ENCODE data around the gene CSF1. TPM values are rescaled to one million over a fixed set of nuclear protein-coding genes. Genes with fewer than 3 reads are reported as not detected.
"Not testable (repeated sequence)": the region's sequence is repeated elsewhere in the genome, so short reads cannot be mapped to it uniquely, and the experiment has no call there.

CSF1 gene
- total RNA-seq, 1 donor from 2014 or later: 15.2 TPM

DNA sequence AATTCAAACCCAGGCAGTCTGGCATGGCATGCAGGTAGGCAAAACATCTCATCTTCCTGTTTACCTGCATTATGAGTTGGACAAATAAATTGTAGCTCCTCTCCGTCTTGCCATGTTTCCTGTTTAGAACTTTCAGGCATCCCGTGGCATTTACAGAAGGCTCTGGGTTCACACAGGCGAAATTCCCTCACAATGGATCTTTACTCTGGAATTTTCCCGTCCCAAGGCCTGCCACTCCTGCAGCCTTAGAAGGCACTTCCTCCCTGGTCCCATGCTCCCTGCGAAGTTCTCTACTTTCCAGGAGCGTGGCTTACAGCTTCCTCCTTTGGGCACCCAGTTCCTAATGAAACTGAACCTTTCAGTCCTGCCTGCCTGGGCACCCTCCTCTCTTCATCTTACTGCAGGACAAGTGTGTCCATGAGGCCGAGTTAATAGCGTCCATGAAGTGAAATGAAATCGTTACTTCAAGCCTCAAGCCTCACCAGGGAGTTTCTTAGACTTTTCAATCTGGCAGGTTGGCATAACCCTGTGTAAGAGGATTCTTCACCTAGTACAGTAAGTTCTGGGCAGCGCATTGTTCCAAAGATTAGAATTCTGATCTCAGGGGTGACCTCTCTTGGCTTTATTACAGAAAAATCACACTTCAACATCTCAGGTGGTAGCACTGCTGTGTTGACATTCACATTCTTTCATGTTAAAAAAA is 37.1 kb downstream of the CSF1 start:
- Mint-ChIP-seq H3K27me3 (no peaks in the 10 kb centered on the region), H3K4me1 (ENCODE audit: unreplicated experiment) (peaks cover 5% of the 10 kb centered on the region), H3K9me3 (peaks cover 4% of the 10 kb centered on the region), H3K36me3 (no peaks in the 10 kb centered on the region), H3K27ac (peak overlapping the region; percentile 31), H3K4me3 (no peak overlapping the region)
- TF ChIP-seq CTCF (conservative IDR thresholded peaks at IDR 0.05): no peak
- DNase-seq (ENCODE audit: extremely low spot score, unreplicated experiment): no peak

GRCh38 chr1:109948285-109948630 is 37.6 kb downstream of the CSF1 start:
- peaks cover 5% of the 10 kb centered on the region for H3K4me1 Mint-ChIP-seq (ENCODE audit: unreplicated experiment)
- DNase-seq (ENCODE audit: extremely low spot score, unreplicated experiment): no peak
- no peaks in the 10 kb centered on the region for H3K9me3 Mint-ChIP-seq
- no peak overlapping the region for H3K4me3 Mint-ChIP-seq
- H3K36me3 Mint-ChIP-seq: no peaks in the 10 kb centered on the region
- H3K27me3 Mint-ChIP-seq: no peaks in the 10 kb centered on the region
- H3K27ac Mint-ChIP-seq: peak overlapping the region; percentile 45
- TF ChIP-seq CTCF (conservative IDR thresholded peaks at IDR 0.05): no peak

DNA sequence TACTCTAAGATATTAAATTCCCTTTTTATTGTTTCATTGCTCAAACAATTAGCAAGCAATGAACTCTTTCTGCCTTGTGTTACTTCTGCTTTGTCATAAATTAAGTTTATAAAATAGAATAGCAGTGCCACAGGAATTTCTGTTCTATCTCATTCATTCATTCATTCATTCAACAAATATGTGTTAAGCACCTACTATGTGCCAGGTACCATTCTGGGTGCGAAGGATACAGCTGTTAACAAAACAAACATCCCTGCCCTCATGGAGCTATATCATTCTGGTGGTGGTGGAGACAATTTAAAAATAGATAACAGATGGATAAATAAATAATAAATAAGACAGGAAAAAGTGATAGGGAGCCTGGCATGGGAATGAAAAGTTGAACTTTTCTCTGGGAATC is 39.4 kb downstream of the CSF1 start:
- H3K4me3 Mint-ChIP-seq: no peak overlapping the region
- no peaks in the 10 kb centered on the region for H3K27me3 Mint-ChIP-seq
- TF ChIP-seq CTCF (conservative IDR thresholded peaks at IDR 0.05): no peak
- H3K9me3 Mint-ChIP-seq: no peaks in the 10 kb centered on the region
- no peak overlapping the region for H3K27ac Mint-ChIP-seq
- H3K4me1 Mint-ChIP-seq (ENCODE audit: unreplicated experiment): peaks cover 5% of the 10 kb centered on the region
- no peaks in the 10 kb centered on the region for H3K36me3 Mint-ChIP-seq
- no peak for DNase-seq (ENCODE audit: extremely low spot score, unreplicated experiment)

- no peak for TF ChIP-seq CTCF (conservative IDR thresholded peaks at IDR 0.05)
- Mint-ChIP-seq H3K4me1 (ENCODE audit: unreplicated experiment) (peaks cover 5% of the 10 kb centered on the region), H3K4me3 (no peak overlapping the region), H3K27me3 (no peaks in the 10 kb centered on the region), H3K36me3 (no peaks in the 10 kb centered on the region), H3K9me3 (no peaks in the 10 kb centered on the region), H3K27ac (no peak overlapping the region)
- no peak for DNase-seq (ENCODE audit: extremely low spot score, unreplicated experiment)
These were observed 39.9 kb downstream of the CSF1 start for GRCh38 chr1:109950509-109950908.

DNA sequence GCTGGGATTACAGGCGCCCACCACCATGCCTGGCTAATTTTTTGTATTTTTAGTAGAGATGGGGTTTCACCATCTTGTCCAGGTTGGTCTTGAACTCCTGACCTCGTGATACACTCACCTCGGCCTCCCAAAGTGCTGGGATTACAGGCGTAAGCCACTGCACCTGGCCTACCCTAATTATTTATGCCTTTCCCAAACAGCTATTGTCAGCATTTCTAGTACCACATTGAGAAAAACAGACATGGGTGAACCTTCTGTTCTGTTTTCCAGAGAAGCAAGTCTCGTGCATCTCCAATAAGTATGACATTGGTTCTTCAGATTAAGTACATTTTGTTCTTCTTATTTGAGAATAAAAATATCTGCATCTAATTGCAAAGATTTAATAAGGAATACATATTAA is 40.9 kb downstream of the CSF1 start:
- not testable (repeated sequence) for H3K27ac Mint-ChIP-seq; H3K9me3 Mint-ChIP-seq; H3K27me3 Mint-ChIP-seq; H3K4me3 Mint-ChIP-seq; DNase-seq (ENCODE audit: extremely low spot score, unreplicated experiment); H3K36me3 Mint-ChIP-seq; H3K4me1 Mint-ChIP-seq (ENCODE audit: unreplicated experiment)

DNA sequence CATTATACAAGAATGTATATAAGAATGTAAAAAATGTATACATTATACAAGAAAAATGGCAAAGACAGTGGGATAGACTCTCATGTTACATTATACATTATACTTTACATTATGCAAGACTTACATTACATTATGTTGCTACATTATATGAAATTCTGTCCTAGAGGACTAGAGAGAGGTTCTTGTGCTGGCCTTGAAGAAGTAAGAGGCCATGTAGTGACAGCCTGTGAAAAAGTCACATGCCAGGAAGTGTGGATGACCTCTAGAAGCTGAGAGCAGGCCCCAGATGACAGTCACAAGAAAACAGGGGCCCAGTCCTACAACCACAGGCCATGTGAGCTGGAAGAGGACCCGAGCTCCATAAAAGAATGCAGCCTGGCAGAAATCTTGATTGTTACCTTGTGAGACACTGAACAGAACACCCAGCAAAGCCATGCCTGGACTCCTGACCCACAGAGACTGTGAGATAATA is 43.4 kb downstream of the CSF1 start:
- Mint-ChIP-seq H3K9me3 (no peaks in the 10 kb centered on the region), H3K27ac (no peak overlapping the region), H3K4me3 (no peak overlapping the region), H3K4me1 (ENCODE audit: unreplicated experiment) (peaks cover 7% of the 10 kb centered on the region), H3K36me3 (no peaks in the 10 kb centered on the region), H3K27me3 (no peaks in the 10 kb centered on the region)
- no peak for DNase-seq (ENCODE audit: extremely low spot score, unreplicated experiment)
- no peak for TF ChIP-seq CTCF (conservative IDR thresholded peaks at IDR 0.05)
